H9 (cell line): ENCODE measurements around the gene TAF10. TPM values are rescaled to one million over a fixed set of nuclear protein-coding genes. Genes with fewer than 3 reads are reported as not detected.

Experiments
- DNase-seq: peaks from one replicate; pipeline ENCODE4 v3.0.0-alpha.2; 2017
- H2AFZ ChIP-seq: one replicate; pipeline ENCODE4 v1.6.1; 2013; ENCODE audit warnings: mild to moderate bottlenecking, low read length, control low read depth, moderate library complexity
- H2AK5ac ChIP-seq: 2 replicates; pipeline ENCODE4 v1.6.1; 2013; ENCODE audit warnings: low read length, control low read depth, mixed read lengths; ENCODE audit not compliant: insufficient read length
- H2BK120ac ChIP-seq: one replicate; pipeline ENCODE4 v1.6.1; 2013; ENCODE audit warnings: low read depth, mild to moderate bottlenecking, low read length, control low read depth, inconsistent platforms; ENCODE audit not compliant: poor library complexity, severe bottlenecking
- H2BK12ac ChIP-seq: 2 replicates; pipeline ENCODE4 v1.6.1; 2013; ENCODE audit warnings: low read length, control low read depth, mixed read lengths, low read depth; ENCODE audit not compliant: insufficient read length
- H2BK15ac ChIP-seq: 2 replicates; pipeline ENCODE4 v1.6.1; 2013; ENCODE audit warnings: low read depth, low read length, control low read depth
- H2BK20ac ChIP-seq: one replicate; pipeline ENCODE4 v1.6.1; 2013; ENCODE audit warnings: low read depth, mild to moderate bottlenecking, low read length, control low read depth, inconsistent platforms; ENCODE audit not compliant: poor library complexity, severe bottlenecking
- H2BK5ac ChIP-seq: 2 replicates; pipeline ENCODE4 v1.6.1; 2013; ENCODE audit warnings: low read length, control low read depth, mixed read lengths; ENCODE audit not compliant: insufficient read length
- H3K14ac ChIP-seq: 2 replicates; pipeline ENCODE4 v1.6.1; 2013; ENCODE audit warnings: low read length, control low read depth; ENCODE audit not compliant: insufficient read depth
- H3K18ac ChIP-seq: 2 replicates; pipeline ENCODE4 v1.6.1; 2013; ENCODE audit warnings: low read depth, mild to moderate bottlenecking, mixed read lengths, low read length, control low read depth; ENCODE audit not compliant: insufficient read length
- H3K23ac ChIP-seq: 2 replicates; pipeline ENCODE4 v1.6.1; 2013; ENCODE audit warnings: low read length, control low read depth, mixed read lengths, low read depth; ENCODE audit not compliant: insufficient read length
- H3K23me2 ChIP-seq: 2 replicates; pipeline ENCODE4 v1.6.1; 2013; ENCODE audit warnings: low read depth, mild to moderate bottlenecking, mixed read lengths, low read length, control low read depth; ENCODE audit not compliant: insufficient read length, poor library complexity, severe bottlenecking
- H3K27ac ChIP-seq: 2 replicates; pipeline ENCODE4 v1.5.1; 2013; ENCODE audit warnings: low read length, control low read depth, mixed read lengths, low read depth; ENCODE audit not compliant: insufficient read length
- H3K27me3 ChIP-seq: 2 replicates; pipeline ENCODE4 v1.6.1; 2013; ENCODE audit warnings: low read length, control low read depth, inconsistent platforms; ENCODE audit not compliant: insufficient read depth
- H3K4ac ChIP-seq: 2 replicates; pipeline ENCODE4 v1.6.1; 2013; ENCODE audit warnings: low read depth, mild to moderate bottlenecking, control low read depth, inconsistent platforms, low read length, moderate library complexity
- H3K4me1 ChIP-seq: 2 replicates; pipeline ENCODE4 v1.6.1; 2013; ENCODE audit warnings: low read length, control low read depth, inconsistent platforms; ENCODE audit not compliant: insufficient read depth
- H3K4me2 ChIP-seq: 2 replicates; pipeline ENCODE4 v1.6.1; 2013; ENCODE audit warnings: low read length, control low read depth, mixed read lengths; ENCODE audit not compliant: insufficient read length, insufficient read depth
- H3K56ac ChIP-seq: 2 replicates; pipeline ENCODE4 v1.6.1; 2013; ENCODE audit warnings: low read depth, mild to moderate bottlenecking, mixed read lengths, low read length, control low read depth; ENCODE audit not compliant: insufficient read length
- H3K79me1 ChIP-seq: 2 replicates; pipeline ENCODE4 v1.6.1; 2013; ENCODE audit warnings: low read depth, mild to moderate bottlenecking, moderate library complexity, low read length, control low read depth, inconsistent platforms; ENCODE audit not compliant: insufficient read depth, poor library complexity, severe bottlenecking
- H3K79me2 ChIP-seq: 2 replicates; pipeline ENCODE4 v1.6.1; 2013; ENCODE audit warnings: low read length, control low read depth, inconsistent platforms; ENCODE audit not compliant: insufficient read depth
- H3K9ac ChIP-seq: 2 replicates; pipeline ENCODE4 v1.6.1; 2013; ENCODE audit warnings: low read length, control low read depth, mixed read lengths; ENCODE audit not compliant: insufficient read length; ENCODE audit errors: extremely low read depth
- H3K9me3 ChIP-seq: one replicate; pipeline ENCODE4 v1.6.1; 2013; ENCODE audit warnings: low read depth, low read length, inconsistent platforms; ENCODE audit not compliant: control insufficient read depth
- H3T11ph ChIP-seq: one replicate; pipeline ENCODE4 v1.6.1; 2013; ENCODE audit warnings: mild to moderate bottlenecking, low read length, control low read depth, inconsistent platforms
- H4K20me1 ChIP-seq: one replicate; pipeline ENCODE4 v1.6.1; 2013; ENCODE audit not compliant: control insufficient read depth, insufficient read length, insufficient read depth
- H4K5ac ChIP-seq: 2 replicates; pipeline ENCODE4 v1.6.1; 2013; ENCODE audit warnings: low read depth, mild to moderate bottlenecking, mixed read lengths, low read length, control low read depth; ENCODE audit not compliant: insufficient read length
- H4K8ac ChIP-seq: replicated peaks from 2 replicates; pipeline ENCODE4 v1.6.1; 2013; ENCODE audit warnings: low read length, control low read depth, mixed read lengths, low read depth; ENCODE audit not compliant: insufficient read length
- H4K91ac ChIP-seq: 2 replicates; pipeline ENCODE4 v1.6.1; 2013; ENCODE audit warnings: low read depth, mild to moderate bottlenecking, moderate library complexity, mixed read lengths, low read length, control low read depth; ENCODE audit not compliant: insufficient read length
- H3K27ac Mint-ChIP-seq, 3 experiments: 2 replicates in 2 of 3; 3 replicates in 1 of 3; pipeline ENCODE4 v1.8.0; 2020 to 2021; ENCODE audit warnings: mixed read lengths in 3 of 3, mild to moderate bottlenecking in 1 of 3, moderate library complexity in 1 of 3
- H3K27me3 Mint-ChIP-seq: 2 replicates; pipeline ENCODE4 v1.8.0; 2021; ENCODE audit warnings: low read depth, mild to moderate bottlenecking, moderate library complexity, mixed read lengths
- H3K36me3 Mint-ChIP-seq, 3 experiments: 2 replicates in 2 of 3; 3 replicates in 1 of 3; pipeline ENCODE4 v1.8.0; 2020 to 2021; ENCODE audit warnings: low read depth in 3 of 3, mixed read lengths in 3 of 3; ENCODE audit not compliant: insufficient read depth in 1 of 3
- H3K4me1 Mint-ChIP-seq, 2 experiments: 2 replicates each; pipeline ENCODE4 v1.8.0; 2020; ENCODE audit warnings: mixed read lengths in 2 of 2
- H3K4me3 Mint-ChIP-seq, 2 experiments: 2 replicates in 1 of 2; 3 replicates in 1 of 2; pipeline ENCODE4 v1.8.0; 2020 to 2021; ENCODE audit warnings: mild to moderate bottlenecking in 2 of 2, mixed read lengths in 2 of 2, moderate library complexity in 1 of 2
- H3K9me3 Mint-ChIP-seq, 2 experiments: 2 replicates in 1 of 2; 3 replicates in 1 of 2; pipeline ENCODE4 v1.8.0; 2020; ENCODE audit warnings: mild to moderate bottlenecking in 2 of 2, mixed read lengths in 2 of 2, moderate library complexity in 1 of 2
- CTCF ChIP-seq: fragments of 200-600 bp; sonication (generic); conservative IDR thresholded peaks from 3 replicates; pipeline ENCODE4 v1.8.0; 2021; ENCODE audit warnings: antibody characterized with exemption, mild to moderate bottlenecking
- WGBS: extraction: QIAGEN DNeasy Blood & Tissue Kit; methylation state at CpG from one replicate; pipeline ENCODE4 v1.1.7; 2013; ENCODE audit warnings: missing lambda C conversion rate, low lambda C conversion rate, mixed read lengths; ENCODE audit not compliant: insufficient read length; ENCODE audit errors: extremely low coverage; 5-methylcytosine and 5-hydroxymethylcytosine counted together
- total RNA-seq: library from RNA; stranded (reverse); gene quantifications from 2 replicates; pipeline ENCODE4 v1.2.1, GENCODE V29; 2021

TAF10 gene
- total RNA-seq, 1 experiment from 2014 or later: 198 TPM

GRCh38 chr11:6569706-6570105 is 42.3 kb downstream of the TAF10 start:
- H4K8ac ChIP-seq: no peak overlapping the region
- no peaks in the 10 kb centered on the region for H3K23me2 ChIP-seq
- peaks cover 4% of the 10 kb centered on the region; the same call in 1 of the 2 replicates for H3K4me1 ChIP-seq
- H2BK15ac ChIP-seq: no peak overlapping the region
- H3K4me3 Mint-ChIP-seq: no peak overlapping the region
- no peak overlapping the region for H3K9ac ChIP-seq
- no peak overlapping the region for H2BK5ac ChIP-seq
- H2BK20ac ChIP-seq: no peak overlapping the region
- WGBS: no CpG with 5 or more reads among the region's 5 CpGs
- no peaks in the 10 kb centered on the region for H3K9me3 ChIP-seq
- no peaks in the 10 kb centered on the region; a peak in 2 of 7 replicates for H3K36me3 Mint-ChIP-seq
- no peak overlapping the region for H4K91ac ChIP-seq
- no peaks in the 10 kb centered on the region for H4K20me1 ChIP-seq
- H2BK120ac ChIP-seq: no peak overlapping the region
- no peak overlapping the region for H3K4ac ChIP-seq
- no peak for DNase-seq
- no peak overlapping the region for H3K27ac ChIP-seq
- H3K79me1 ChIP-seq: no peaks in the 10 kb centered on the region
- H4K5ac ChIP-seq: no peak overlapping the region
- H3K18ac ChIP-seq: no peak overlapping the region
- no peak overlapping the region for H3K56ac ChIP-seq
- H2AFZ ChIP-seq: no peak overlapping the region
- peaks cover 18 to 20% of the 10 kb centered on the region in 2 experiments for H3K4me1 Mint-ChIP-seq
- H3K4me2 ChIP-seq: no peak overlapping the region
- no peak overlapping the region for H3K14ac ChIP-seq
- H3T11ph ChIP-seq: no peak overlapping the region
- no peak overlapping the region for H3K23ac ChIP-seq
- no peaks in the 10 kb centered on the region for H3K27me3 ChIP-seq
- TF ChIP-seq CTCF: no peak
- H2AK5ac ChIP-seq: no peak overlapping the region
- no peak overlapping the region for H2BK12ac ChIP-seq
- no peak overlapping the region for H3K27ac Mint-ChIP-seq
- no peaks in the 10 kb centered on the region for H3K79me2 ChIP-seq
- no peaks in the 10 kb centered on the region; a peak in 2 of 5 replicates for H3K9me3 Mint-ChIP-seq
- H3K27me3 Mint-ChIP-seq: no peaks in the 10 kb centered on the region
